K562 treated with DMSO at 1 percent for 12 hours (cell line): ENCODE results near the gene ULBP3. TPM values are rescaled to one million over a fixed set of nuclear protein-coding genes. Genes with fewer than 3 reads are reported as not detected.

Experiments used
- total RNA-seq: library from RNA; unstranded; fragments of 300-600 nt; gene quantifications from 2 replicates; pipeline ENCODE4 v1.2.3, GENCODE V29; 2022; ENCODE audit not compliant: insufficient read depth

ULBP3 gene
- total RNA-seq, result not detected in 2 replicates

DNA sequence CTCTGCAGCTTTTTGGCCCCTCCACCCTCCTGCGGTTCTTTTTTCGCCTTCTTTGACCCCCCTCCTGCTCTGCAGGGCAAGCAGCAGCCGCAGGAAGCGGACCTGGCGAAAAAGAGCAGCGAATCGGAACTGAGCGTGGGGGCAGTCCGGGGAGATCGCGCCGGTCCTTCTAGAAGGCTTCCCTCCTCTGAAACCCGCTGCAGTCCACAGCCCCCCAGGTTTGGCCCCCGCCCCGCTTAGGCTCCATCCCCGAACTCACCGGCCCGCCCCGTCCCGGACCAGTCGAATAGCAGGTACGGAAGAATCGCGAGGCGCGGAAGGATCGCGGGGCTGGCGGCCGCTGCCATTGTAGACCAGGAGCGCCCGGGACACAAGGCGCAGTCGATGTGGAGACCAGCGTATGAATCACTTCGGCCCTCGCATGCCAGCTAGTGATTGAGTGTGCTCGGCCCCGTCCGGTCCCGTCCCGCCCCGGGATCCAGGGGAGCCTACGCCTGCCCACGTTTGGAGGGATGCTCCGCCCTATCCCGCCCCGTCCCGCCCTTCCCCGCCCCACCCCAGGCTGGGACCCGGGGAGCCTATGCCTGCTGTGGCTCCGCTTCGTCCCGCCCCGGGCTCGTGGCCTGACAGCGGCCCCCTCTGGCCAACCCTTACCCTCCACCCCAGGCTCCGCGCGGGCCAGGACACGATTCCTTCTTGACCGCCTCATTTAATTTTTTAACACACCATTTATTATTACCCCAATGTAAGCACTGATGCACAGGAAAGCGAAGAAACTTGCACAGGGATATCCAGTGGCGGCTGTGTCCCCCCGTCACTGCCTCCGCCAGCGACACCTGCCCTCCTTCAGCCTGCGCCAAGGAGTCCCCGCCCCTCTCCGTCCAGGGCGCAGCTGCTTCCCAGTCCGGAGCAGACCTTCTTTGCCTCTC lies at the start of gene ULBP3:
Gene ULBP3, minus strand, starts transcription at position 402 of the 929 bp plus-strand sequence. Its CDS starts 55 bp downstream, at position 347.

DNA sequence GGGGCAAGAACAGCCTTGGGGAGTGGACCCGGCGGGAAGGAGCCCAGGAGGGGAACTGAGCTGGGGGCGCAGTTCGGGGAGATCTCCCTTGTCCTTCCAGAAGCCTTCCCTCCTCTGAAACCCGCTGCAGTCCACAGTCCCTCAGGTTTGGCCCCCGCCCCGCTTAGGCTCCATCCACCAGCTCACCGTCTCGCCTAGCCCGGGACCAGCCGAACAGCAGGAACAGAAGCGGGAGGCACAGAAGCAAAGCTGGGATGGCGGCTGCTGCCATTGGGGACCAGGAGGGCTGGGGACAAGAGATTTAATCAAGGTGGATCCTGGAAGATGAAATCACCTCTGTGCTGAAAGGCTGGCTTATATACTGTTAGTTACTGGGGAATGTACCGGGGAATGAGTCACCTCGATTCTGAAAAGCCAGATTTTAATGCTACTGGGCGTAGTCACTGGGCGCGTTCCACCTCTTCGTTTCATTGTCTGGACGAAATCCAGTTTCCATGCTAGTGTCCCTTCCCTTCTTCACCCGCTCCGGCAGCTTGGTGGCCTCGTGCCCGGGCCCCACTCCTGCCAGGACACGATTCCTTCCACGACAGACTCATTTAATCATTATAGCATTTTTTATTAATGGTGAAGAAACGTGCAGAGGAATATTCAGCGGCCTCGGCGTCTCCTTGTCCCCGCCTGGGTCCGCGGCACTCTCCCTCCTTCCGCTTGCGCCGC lies 43.6 kb downstream of the ULBP3 start, which contains the start of gene RAET1L:
Gene RAET1L, minus strand, starts transcription at position 332 of the 717 bp plus-strand sequence. Its CDS starts 61 bp downstream, at position 271.

Other genes with a start within 250 kb of the ULBP3 start
- 2.7 and 6.7 TPM in 2 replicates for gene LRP11, start 204.8 kb downstream of the ULBP3 start, total RNA-seq
- not detected in 2 replicates for gene RAET1E, start 171.0 kb downstream of the ULBP3 start, total RNA-seq
- gene RAET1G, start 146.0 kb downstream of the ULBP3 start, total RNA-seq, result not detected in 2 replicates
- 12.3 and 16.6 TPM in 2 replicates for gene ULBP2, start 127.1 kb downstream of the ULBP3 start, total RNA-seq
- gene ULBP1, start 105.2 kb downstream of the ULBP3 start, total RNA-seq, result 4.0 and 10.6 TPM in 2 replicates
- not detected in 2 replicates for gene RAET1L, start 43.6 kb downstream of the ULBP3 start, total RNA-seq
- 5.5 and 7.3 TPM in 2 replicates for gene PPP1R14C, start 73.9 kb upstream of the ULBP3 start, total RNA-seq